HepG2 (cell line): ENCODE data around the gene IQGAP2. TPM values are rescaled to one million over a fixed set of nuclear protein-coding genes. Genes with fewer than 3 reads are reported as not detected.

ENCODE experiments used
- AKNA ChIP-seq: sonication (generic); formaldehyde crosslinking; IDR thresholded peaks from 2 replicates; pipeline ENCODE4 v1.4.0; 2020; ENCODE audit warnings: missing genetic modification reagents, borderline replicate concordance
- BRCA1 ChIP-seq: sonication (generic); formaldehyde crosslinking; IDR thresholded peaks from 2 replicates; pipeline ENCODE4 v1.4.0; 2020; ENCODE audit warnings: missing genetic modification reagents
- EED ChIP-seq: sonication (generic); formaldehyde crosslinking; IDR thresholded peaks from 2 replicates; pipeline ENCODE4 v1.5.0; 2020; ENCODE audit warnings: mild to moderate bottlenecking, missing genetic modification reagents
- ERF ChIP-seq: IDR thresholded peaks from 2 replicates; pipeline ENCODE4 v1.6.1; 2018; ENCODE audit warnings: missing biosample characterization, missing genetic modification reagents
- GATAD2A ChIP-seq: IDR thresholded peaks from 2 replicates; pipeline ENCODE4 v1.6.1; 2016
- GTF3A ChIP-seq: sonication (generic); formaldehyde crosslinking; conservative IDR thresholded peaks from 2 replicates; pipeline ENCODE4 v1.4.0; 2020; ENCODE audit warnings: mild to moderate bottlenecking, missing genetic modification reagents
- HCFC1 ChIP-seq: fragments of 150-350 bp; IDR thresholded peaks from 2 replicates; pipeline ENCODE4 v1.6.1; 2014; ENCODE audit warnings: low read depth, low read length
- HINFP ChIP-seq: sonication (generic); formaldehyde crosslinking; IDR thresholded peaks from 2 replicates; pipeline ENCODE4 v1.4.0; 2020; ENCODE audit warnings: low read depth, mild to moderate bottlenecking, missing genetic modification reagents
- MAZ ChIP-seq, 2 experiments: sonication (generic) in 1 of 2; formaldehyde crosslinking in 1 of 2; IDR thresholded peaks; 2 replicates each; pipeline versions ENCODE4 v1.5.0 to v1.6.1; 2012 to 2020; ENCODE audit warnings: low read depth in 2 of 2, mild to moderate bottlenecking in 2 of 2, borderline replicate concordance in 1 of 2, improper control_type of control experiment in 1 of 2, low read length in 1 of 2, missing genetic modification reagents in 1 of 2, moderate library complexity in 1 of 2
- PAF1 ChIP-seq: IDR thresholded peaks from 2 replicates; pipeline ENCODE4 v1.6.1; 2016; ENCODE audit warnings: missing genetic modification reagents, missing compliant biosample characterization
- PAX8 ChIP-seq: sonication (generic); formaldehyde crosslinking; IDR thresholded peaks from 2 replicates; pipeline ENCODE4 v1.8.0; 2022; ENCODE audit warnings: mild to moderate bottlenecking, missing genetic modification reagents, borderline replicate concordance
- PITX1 ChIP-seq: sonication (generic); formaldehyde crosslinking; IDR thresholded peaks from 2 replicates; pipeline ENCODE4 v1.5.1; 2020; ENCODE audit warnings: mild to moderate bottlenecking, missing genetic modification reagents
- WIZ ChIP-seq: sonication (generic); formaldehyde crosslinking; IDR thresholded peaks from 2 replicates; pipeline ENCODE4 v1.5.1; 2020; ENCODE audit warnings: mild to moderate bottlenecking, missing genetic modification reagents
- XRCC5 ChIP-seq: fragments of 200-400 bp; formaldehyde crosslinking; optimal IDR thresholded peaks from 2 replicates; pipeline ENCODE3; 2017; ENCODE audit warnings: mild to moderate bottlenecking, low read length
- ZBTB8A ChIP-seq: sonication (generic); formaldehyde crosslinking; IDR thresholded peaks from 2 replicates; pipeline ENCODE4 v1.4.0; 2020; ENCODE audit warnings: mild to moderate bottlenecking, low read depth, missing genetic modification reagents, borderline replicate concordance
- ZFP36 ChIP-seq: fragments of 150-350 bp; IDR thresholded peaks from 2 replicates; pipeline ENCODE4 v1.6.1; 2018; ENCODE audit warnings: borderline replicate concordance, low read length, low read depth; ENCODE audit not compliant: partially characterized antibody
- ZIK1 ChIP-seq: sonication (generic); formaldehyde crosslinking; IDR thresholded peaks from 2 replicates; pipeline ENCODE4 v1.5.0; 2020; ENCODE audit warnings: mild to moderate bottlenecking, low read depth, missing genetic modification reagents, borderline replicate concordance
- ZNF20 ChIP-seq: sonication (generic); formaldehyde crosslinking; IDR thresholded peaks from 2 replicates; pipeline ENCODE4 v1.4.0; 2020; ENCODE audit warnings: mild to moderate bottlenecking, moderate library complexity, missing genetic modification reagents
- ZNF276 ChIP-seq: sonication (generic); formaldehyde crosslinking; IDR thresholded peaks from 2 replicates; pipeline ENCODE4 v1.4.0; 2020; ENCODE audit warnings: mild to moderate bottlenecking, low read depth, missing genetic modification reagents
- ZNF703 ChIP-seq: sonication (generic); formaldehyde crosslinking; IDR thresholded peaks from 2 replicates; pipeline ENCODE4 v1.5.1; 2020; ENCODE audit warnings: missing genetic modification reagents, mild to moderate bottlenecking, moderate library complexity, borderline replicate concordance
- ZSCAN31 ChIP-seq: sonication (generic); formaldehyde crosslinking; IDR thresholded peaks from 2 replicates; pipeline ENCODE4 v1.5.0; 2020; ENCODE audit warnings: low read depth, mild to moderate bottlenecking, missing genetic modification reagents
- polyA plus RNA-seq, 8 experiments: library from polyadenylated mRNA; depleted of rRNA in 3 of 8; stranded (reverse) in 7 of 8; unstranded in 1 of 8; fragments of >200 nt; fragmentation: Illumina TruSeq in 4 of 8; extraction: Trizol in 4 of 8; gene quantifications; 2 replicates each; pipeline versions ENCODE4 v1.2.1 to v1.2.3, GENCODE V29; 2011 to 2016; ENCODE audit warnings: low read depth in 4 of 8, missing spikeins in 1 of 8, mixed read lengths in 1 of 8; ENCODE audit not compliant: insufficient read depth in 1 of 8
- total RNA-seq, 5 experiments: library from RNA; depleted of rRNA; stranded (reverse); fragments of >200 nt; fragmentation: Illumina TruSeq; extraction: Trizol; gene quantifications; 2 replicates each; pipeline ENCODE4 v1.2.3, GENCODE V29; 2016; ENCODE audit warnings: low read depth in 1 of 5

The IQGAP2 gene
- total and polyA plus RNA-seq, 2 of the 13 experiments (the other 11 are each of a cell fraction or from before 2014, with no cell fraction given): 35.2 to 83.3 TPM

GRCh38 chr5:76493190-76493837 is 90.2 kb downstream of the IQGAP2 start (continued):
- TF ChIP-seq AKNA (CRISPR knock-in tag) (no peak), PAF1 (CRISPR knock-in tag) (no peak), HINFP (CRISPR knock-in tag) (no peak), MAZ (IDR thresholded peaks at IDR 0.05; ENCODE audit: borderline replicate concordance, low read depth, low read length) (no peak), MAZ (CRISPR knock-in tag; IDR thresholded peaks at IDR 0.05; ENCODE audit: low read depth) (no peak), ZNF20 (CRISPR knock-in tag) (no peak), WIZ (CRISPR knock-in tag) (no peak), ERF (CRISPR knock-in tag) (no peak), ZSCAN31 (no peak), EED (no peak), XRCC5 (no peak), BRCA1 (no peak), GATAD2A (CRISPR knock-in tag) (peak; percentile 65), PAX8 (no peak), ZFP36 (no peak), PITX1 (peak; percentile 61; the same call in 1 of the 2 replicates), ZBTB8A (no peak), GTF3A (CRISPR knock-in tag) (no peak), HCFC1 (no peak), ZNF703 (CRISPR knock-in tag) (no peak), ZIK1 (CRISPR knock-in tag) (no peak), ZNF276 (CRISPR knock-in tag) (no peak)
